T-helper 1 cell treated with Interleukin-12 subunit alpha and Interleukin-12 subunit beta and Interleukin-4 antibody, amounts not matched to agents 30 μg/mL and 1 μg/mL, for 36 hours (primary cell): ENCODE results near the gene ATP9A.
A peak's percentile ranks its signal among the peaks of the same experiment; 100 is the strongest.
"Not testable (repeated sequence)": the region's sequence is repeated elsewhere in the genome, so short reads cannot be mapped to it uniquely, and the experiment has no call there.

Experiments
- H3K27ac Mint-ChIP-seq: one replicate; pipeline ENCODE4 v1.8.0; 2021; ENCODE audit warnings: mild to moderate bottlenecking, mixed read lengths
- H3K27me3 Mint-ChIP-seq: one replicate; pipeline ENCODE4 v1.8.0; 2021; ENCODE audit warnings: low read depth, mixed read lengths
- H3K36me3 Mint-ChIP-seq: one replicate; pipeline ENCODE4 v1.8.0; 2021; ENCODE audit warnings: low read depth, mixed read lengths
- H3K4me1 Mint-ChIP-seq: one replicate; pipeline ENCODE4 v1.8.0; 2021; ENCODE audit warnings: low read depth, mixed read lengths
- H3K4me3 Mint-ChIP-seq: one replicate; pipeline ENCODE4 v1.8.0; 2021; ENCODE audit warnings: mild to moderate bottlenecking, moderate library complexity, mixed read lengths
- H3K9me3 Mint-ChIP-seq: one replicate; pipeline ENCODE4 v1.8.0; 2021; ENCODE audit warnings: mixed read lengths

ATP9A gene

GRCh38 chr20:51569815-51570738, 198.1 kb downstream of the ATP9A start:
- H3K9me3 Mint-ChIP-seq = peaks cover 3% of the 10 kb centered on the region
- H3K4me1 Mint-ChIP-seq = no peaks in the 10 kb centered on the region
- H3K27me3 Mint-ChIP-seq = peaks cover 44% of the 10 kb centered on the region
- H3K27ac Mint-ChIP-seq = no peak overlapping the region
- H3K36me3 Mint-ChIP-seq = no peaks in the 10 kb centered on the region
- no peak overlapping the region for H3K4me3 Mint-ChIP-seq

- peaks cover 55% of the 10 kb centered on the region for H3K27me3 Mint-ChIP-seq
- not testable (repeated sequence) for H3K27ac Mint-ChIP-seq, H3K4me3 Mint-ChIP-seq, H3K36me3 Mint-ChIP-seq, H3K9me3 Mint-ChIP-seq, H3K4me1 Mint-ChIP-seq
Observed at GRCh38 chr20:51568533-51568932, 199.7 kb downstream of the ATP9A start.

GRCh38 chr20:51567622-51568021, 200.6 kb downstream of the ATP9A start:
- H3K9me3 Mint-ChIP-seq = peaks cover 3% of the 10 kb centered on the region
- H3K27ac Mint-ChIP-seq = no peak overlapping the region
- peaks cover 64% of the 10 kb centered on the region for H3K27me3 Mint-ChIP-seq
- no peak overlapping the region for H3K4me3 Mint-ChIP-seq
- peaks cover 3% of the 10 kb centered on the region for H3K4me1 Mint-ChIP-seq
- H3K36me3 Mint-ChIP-seq = no peaks in the 10 kb centered on the region

- Mint-ChIP-seq H3K27ac (no peak overlapping the region), H3K4me1 (peaks cover 6% of the 10 kb centered on the region), H3K27me3 (peaks cover 74% of the 10 kb centered on the region), H3K9me3 (peaks cover 3% of the 10 kb centered on the region), H3K4me3 (no peak overlapping the region), H3K36me3 (no peaks in the 10 kb centered on the region)
Observed at GRCh38 chr20:51566594-51566993, 201.6 kb downstream of the ATP9A start.

- Mint-ChIP-seq H3K9me3 (peaks cover 3% of the 10 kb centered on the region), H3K36me3 (peaks cover 2% of the 10 kb centered on the region), H3K27ac (no peak overlapping the region), H3K27me3 (peaks cover 79% of the 10 kb centered on the region), H3K4me3 (no peak overlapping the region), H3K4me1 (peaks cover 13% of the 10 kb centered on the region)
Observed at GRCh38 chr20:51565298-51566144, 202.7 kb downstream of the ATP9A start.

GRCh38 chr20:51563486-51564332, 204.5 kb downstream of the ATP9A start:
- H3K4me1 Mint-ChIP-seq = peaks cover 13% of the 10 kb centered on the region
- H3K27ac Mint-ChIP-seq = no peak overlapping the region
- H3K4me3 Mint-ChIP-seq = no peak overlapping the region
- peaks cover 83% of the 10 kb centered on the region for H3K27me3 Mint-ChIP-seq
- peaks cover 3% of the 10 kb centered on the region for H3K9me3 Mint-ChIP-seq
- H3K36me3 Mint-ChIP-seq = peaks cover 2% of the 10 kb centered on the region

GRCh38 chr20:51563174-51563485, 205.1 kb downstream of the ATP9A start:
- Mint-ChIP-seq H3K27me3 (peaks cover 77% of the 10 kb centered on the region), H3K4me1 (peaks cover 13% of the 10 kb centered on the region), H3K9me3 (peaks cover 3% of the 10 kb centered on the region), H3K4me3 (peak overlapping the region; percentile 51), H3K27ac (no peak overlapping the region), H3K36me3 (peaks cover 2% of the 10 kb centered on the region)

- peaks cover 2% of the 10 kb centered on the region for H3K36me3 Mint-ChIP-seq
- H3K9me3 Mint-ChIP-seq = no peaks in the 10 kb centered on the region
- H3K4me1 Mint-ChIP-seq = peaks cover 13% of the 10 kb centered on the region
- no peak overlapping the region for H3K27ac Mint-ChIP-seq
- peak overlapping the region; percentile 54 for H3K4me3 Mint-ChIP-seq
- peaks cover 73% of the 10 kb centered on the region for H3K27me3 Mint-ChIP-seq
Observed at GRCh38 chr20:51562332-51563173, 205.6 kb downstream of the ATP9A start.

GRCh38 chr20:51562027-51562331, 206.2 kb downstream of the ATP9A start:
- Mint-ChIP-seq H3K27ac (no peak overlapping the region), H3K4me1 (peaks cover 13% of the 10 kb centered on the region), H3K27me3 (peaks cover 73% of the 10 kb centered on the region), H3K4me3 (peak overlapping the region; percentile 54), H3K9me3 (no peaks in the 10 kb centered on the region), H3K36me3 (peaks cover 2% of the 10 kb centered on the region)

GRCh38 chr20:51560550-51561307, 207.5 kb downstream of the ATP9A start:
- peak overlapping the region; percentile 62 for H3K4me3 Mint-ChIP-seq
- H3K4me1 Mint-ChIP-seq = peaks cover 13% of the 10 kb centered on the region
- no peaks in the 10 kb centered on the region for H3K9me3 Mint-ChIP-seq
- H3K27ac Mint-ChIP-seq = no peak overlapping the region
- peaks cover 65% of the 10 kb centered on the region for H3K27me3 Mint-ChIP-seq
- peaks cover 2% of the 10 kb centered on the region for H3K36me3 Mint-ChIP-seq

GRCh38 chr20:51560042-51560441, 208.1 kb downstream of the ATP9A start:
- Mint-ChIP-seq H3K4me1 (peaks cover 13% of the 10 kb centered on the region), H3K9me3 (no peaks in the 10 kb centered on the region), H3K27ac (no peak overlapping the region), H3K4me3 (no peak overlapping the region), H3K36me3 (peaks cover 4% of the 10 kb centered on the region), H3K27me3 (peaks cover 59% of the 10 kb centered on the region)

GRCh38 chr20:51554538-51555165, 213.5 kb downstream of the ATP9A start:
- Mint-ChIP-seq H3K36me3 (peaks cover 2% of the 10 kb centered on the region), H3K4me3 (no peak overlapping the region), H3K27ac (no peak overlapping the region), H3K4me1 (peaks cover 3% of the 10 kb centered on the region), H3K27me3 (peaks cover 19% of the 10 kb centered on the region), H3K9me3 (no peaks in the 10 kb centered on the region)
